Mesothelial cell of epicardium (in vitro differentiated cells): Measurements from ENCODE around the gene TBCD. TPM values are rescaled to one million over a fixed set of nuclear protein-coding genes. Genes with fewer than 3 reads are reported as not detected.

Experiments used
- DNase-seq, 2 experiments: peaks; one replicate each; pipeline ENCODE4 v3.0.0; 2021; ENCODE audit warnings: low spot score in 2 of 2; ENCODE audit not compliant: unreplicated experiment in 2 of 2
- H3K27ac Mint-ChIP-seq: 2 replicates; pipeline ENCODE4 v1.8.0; 2021; ENCODE audit warnings: mixed read lengths
- H3K27me3 Mint-ChIP-seq: 2 replicates; pipeline ENCODE4 v1.8.0; 2021; ENCODE audit warnings: low read depth, mixed read lengths
- H3K36me3 Mint-ChIP-seq: 2 replicates; pipeline ENCODE4 v1.8.0; 2021; ENCODE audit warnings: mixed read lengths
- H3K4me1 Mint-ChIP-seq: 2 replicates; pipeline ENCODE4 v1.8.0; 2021; ENCODE audit warnings: mixed read lengths
- H3K4me3 Mint-ChIP-seq: 2 replicates; pipeline ENCODE4 v1.8.0; 2021; ENCODE audit warnings: mild to moderate bottlenecking, moderate library complexity, mixed read lengths
- H3K9me3 Mint-ChIP-seq: 2 replicates; pipeline ENCODE4 v1.8.0; 2021; ENCODE audit warnings: mixed read lengths
- total RNA-seq: library from RNA; stranded (reverse); gene quantifications from 3 replicates; pipeline ENCODE4 v1.2.1, GENCODE V29; 2021
- TF ChIP-seq, protein P1 (sequence below): fragments of 200-600 bp; sonication (generic); IDR thresholded peaks from one replicate; pipeline ENCODE4 v1.5.0; 2021; ENCODE audit warnings: antibody characterized with exemption; ENCODE audit not compliant: unreplicated experiment

The TBCD gene
- total RNA-seq, 1 donor from 2014 or later, result 117 TPM

DNA sequence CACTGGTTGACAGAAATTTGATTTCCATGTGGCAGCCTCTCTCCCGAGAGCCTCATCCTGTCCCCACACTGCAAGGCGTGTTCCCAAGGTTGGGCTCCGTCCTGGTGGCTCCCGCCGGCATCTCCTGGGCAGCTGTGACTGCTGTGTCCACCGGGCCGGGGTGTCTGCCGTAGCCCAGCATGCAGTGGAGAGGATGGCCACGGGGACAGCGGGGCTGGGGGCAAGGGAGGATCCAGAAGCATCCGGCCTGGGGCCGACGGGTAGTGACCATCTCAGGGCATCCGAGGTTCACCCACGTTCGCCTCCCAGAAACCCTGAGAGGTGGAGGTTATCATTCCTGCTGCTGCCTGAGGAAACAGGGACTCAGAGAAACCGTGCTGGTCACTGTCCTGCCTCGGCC lies 46.1 kb upstream of the TBCD start:
- Mint-ChIP-seq H3K27ac (no peak overlapping the region), H3K27me3 (peaks cover 2% of the 10 kb centered on the region), H3K9me3 (no peaks in the 10 kb centered on the region), H3K36me3 (no peaks in the 10 kb centered on the region), H3K4me1 (peaks cover 8% of the 10 kb centered on the region), H3K4me3 (no peak overlapping the region)
- TF ChIP-seq, protein P1, sequence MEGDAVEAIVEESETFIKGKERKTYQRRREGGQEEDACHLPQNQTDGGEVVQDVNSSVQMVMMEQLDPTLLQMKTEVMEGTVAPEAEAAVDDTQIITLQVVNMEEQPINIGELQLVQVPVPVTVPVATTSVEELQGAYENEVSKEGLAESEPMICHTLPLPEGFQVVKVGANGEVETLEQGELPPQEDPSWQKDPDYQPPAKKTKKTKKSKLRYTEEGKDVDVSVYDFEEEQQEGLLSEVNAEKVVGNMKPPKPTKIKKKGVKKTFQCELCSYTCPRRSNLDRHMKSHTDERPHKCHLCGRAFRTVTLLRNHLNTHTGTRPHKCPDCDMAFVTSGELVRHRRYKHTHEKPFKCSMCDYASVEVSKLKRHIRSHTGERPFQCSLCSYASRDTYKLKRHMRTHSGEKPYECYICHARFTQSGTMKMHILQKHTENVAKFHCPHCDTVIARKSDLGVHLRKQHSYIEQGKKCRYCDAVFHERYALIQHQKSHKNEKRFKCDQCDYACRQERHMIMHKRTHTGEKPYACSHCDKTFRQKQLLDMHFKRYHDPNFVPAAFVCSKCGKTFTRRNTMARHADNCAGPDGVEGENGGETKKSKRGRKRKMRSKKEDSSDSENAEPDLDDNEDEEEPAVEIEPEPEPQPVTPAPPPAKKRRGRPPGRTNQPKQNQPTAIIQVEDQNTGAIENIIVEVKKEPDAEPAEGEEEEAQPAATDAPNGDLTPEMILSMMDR, result no peak
- no peak for DNase-seq

DNA sequence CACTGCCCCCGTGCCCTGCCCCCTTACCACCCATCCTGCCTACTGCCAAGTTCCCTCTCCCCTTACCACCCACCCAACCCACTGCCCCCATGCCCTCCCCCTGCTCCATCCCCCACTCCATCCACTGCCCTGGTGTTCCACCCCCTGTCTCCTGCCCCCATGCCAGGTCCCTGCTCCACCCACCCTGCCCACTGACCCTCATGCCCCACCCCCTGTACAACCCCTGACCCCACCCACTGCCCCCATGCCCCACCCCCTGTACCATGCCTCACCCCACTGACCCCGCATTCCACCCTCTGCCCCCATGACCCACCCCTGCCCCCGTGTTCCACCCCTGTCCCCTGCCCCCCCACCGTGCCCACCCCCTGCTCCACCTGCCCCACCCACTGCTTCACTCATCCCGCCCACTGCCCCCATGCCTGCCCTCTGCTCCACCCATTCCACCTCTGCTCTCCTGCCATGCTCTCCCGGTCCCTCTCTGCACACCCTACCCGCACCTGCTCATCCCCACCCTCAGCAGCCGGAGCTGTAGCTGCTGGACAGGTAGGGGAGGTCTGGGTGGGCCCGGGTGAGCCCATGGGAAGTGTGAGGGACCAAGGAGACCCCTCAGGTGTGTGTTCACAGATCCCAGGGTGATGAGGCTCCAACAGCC lies 42.7 kb upstream of the TBCD start:
- no peaks in the 10 kb centered on the region for H3K9me3 Mint-ChIP-seq
- no peak for DNase-seq
- TF ChIP-seq, protein P1, result no peak
- no peak overlapping the region for H3K4me3 Mint-ChIP-seq
- H3K4me1 Mint-ChIP-seq, result no peaks in the 10 kb centered on the region
- peaks cover 6% of the 10 kb centered on the region for H3K27me3 Mint-ChIP-seq
- H3K36me3 Mint-ChIP-seq, result no peaks in the 10 kb centered on the region
- no peak overlapping the region for H3K27ac Mint-ChIP-seq

GRCh38 chr17:82709676-82710498 lies 42.0 kb upstream of the TBCD start:
- Mint-ChIP-seq H3K27ac (no peak overlapping the region), H3K27me3 (peaks cover 6% of the 10 kb centered on the region), H3K36me3 (no peaks in the 10 kb centered on the region), H3K9me3 (no peaks in the 10 kb centered on the region), H3K4me1 (no peaks in the 10 kb centered on the region), H3K4me3 (no peak overlapping the region)
- TF ChIP-seq, protein P1, result no peak
- no peak for DNase-seq

DNA sequence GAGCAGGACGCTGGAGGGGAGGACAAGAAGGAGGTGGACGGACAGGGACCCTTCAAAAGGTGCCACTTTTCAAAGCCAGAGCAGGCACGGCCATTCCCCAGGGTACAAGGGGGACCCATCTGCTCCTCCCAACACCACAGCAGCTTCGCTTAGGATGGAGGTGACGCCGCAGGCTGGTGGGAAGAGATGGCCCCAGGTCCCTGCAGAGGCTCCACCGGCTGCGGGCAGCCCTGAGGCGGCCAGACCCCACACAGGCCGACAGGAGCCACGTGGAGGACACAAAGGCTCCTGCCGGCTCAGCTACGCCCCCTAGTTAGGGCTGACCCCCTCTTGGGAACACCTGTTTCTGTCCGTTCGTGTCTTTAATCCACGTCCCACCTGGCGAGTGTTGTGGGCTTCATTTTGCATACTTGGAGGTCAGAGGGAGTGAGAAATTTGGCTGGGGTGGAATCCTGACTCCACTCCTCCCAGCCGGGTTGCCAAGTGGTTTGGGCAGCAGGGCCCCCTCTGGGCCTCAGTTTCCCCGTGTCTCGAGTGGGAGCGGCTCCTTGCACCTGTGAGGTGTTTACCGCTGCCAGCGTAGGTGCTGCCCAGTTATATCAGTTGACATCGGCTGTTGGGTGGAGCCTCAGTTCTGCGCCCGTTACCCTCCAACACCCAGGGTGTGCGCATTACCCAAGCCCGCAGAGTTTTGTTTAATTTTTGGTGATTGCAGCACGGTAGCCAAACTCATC lies 41.2 kb upstream of the TBCD start:
- peaks cover 6% of the 10 kb centered on the region for H3K27me3 Mint-ChIP-seq
- DNase-seq, result no peak
- no peak overlapping the region for H3K27ac Mint-ChIP-seq
- peaks cover 1% of the 10 kb centered on the region for H3K4me1 Mint-ChIP-seq
- no peak overlapping the region for H3K4me3 Mint-ChIP-seq
- TF ChIP-seq, protein P1, result no peak
- H3K36me3 Mint-ChIP-seq, result no peaks in the 10 kb centered on the region
- no peaks in the 10 kb centered on the region for H3K9me3 Mint-ChIP-seq

DNA sequence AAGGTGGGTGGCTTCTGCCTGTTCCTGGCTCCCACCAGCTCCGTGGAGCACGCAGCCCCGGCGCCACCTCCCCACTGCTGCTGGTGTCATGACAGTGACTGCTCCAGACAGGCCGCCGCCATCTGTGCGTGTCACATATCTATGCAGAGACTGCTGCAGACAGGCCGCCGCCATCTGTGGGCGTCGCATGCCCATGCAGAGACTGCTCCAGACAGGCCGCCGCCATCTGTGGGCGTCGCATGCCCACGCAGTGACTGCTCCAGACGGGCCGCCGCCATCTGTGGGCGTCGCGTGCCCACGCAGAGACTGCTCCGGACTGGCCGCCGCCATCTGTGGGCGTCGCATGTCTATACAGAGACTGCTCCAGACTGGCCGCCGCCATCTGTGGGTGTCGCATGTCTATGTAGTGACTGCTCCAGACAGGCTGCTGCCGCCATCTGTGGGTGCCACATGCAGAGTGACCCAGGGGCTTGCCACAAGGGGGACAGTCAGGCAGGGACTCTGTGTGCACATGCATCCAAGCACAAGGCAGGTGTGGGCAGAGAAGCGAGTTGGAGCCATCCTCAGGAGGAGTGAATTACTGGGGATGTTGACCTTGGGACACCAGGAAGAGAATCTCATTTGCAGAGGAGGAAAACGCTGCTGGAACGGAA lies 38.7 kb upstream of the TBCD start:
- no peaks in the 10 kb centered on the region for H3K36me3 Mint-ChIP-seq
- H3K4me1 Mint-ChIP-seq, result peaks cover 17% of the 10 kb centered on the region
- H3K9me3 Mint-ChIP-seq, result no peaks in the 10 kb centered on the region
- no peak for DNase-seq
- H3K27ac Mint-ChIP-seq, result no peak overlapping the region
- H3K4me3 Mint-ChIP-seq, result no peak overlapping the region
- TF ChIP-seq, protein P1, result no peak
- peaks cover 6% of the 10 kb centered on the region for H3K27me3 Mint-ChIP-seq
